ENCODE results near the gene ESPNL. TPM values are rescaled to one million over a fixed set of nuclear protein-coding genes. Genes with fewer than 3 reads are reported as not detected.
A peak's percentile ranks its signal among the peaks of the same experiment; 100 is the strongest.

The ESPNL gene
- total and polyA plus RNA-seq, 9 of the 15 experiments (the other 6 are each of a cell fraction or from before 2014, with no cell fraction given): 0.03 to 0.09 (median 0.05) TPM; not detected in 3

DNA sequence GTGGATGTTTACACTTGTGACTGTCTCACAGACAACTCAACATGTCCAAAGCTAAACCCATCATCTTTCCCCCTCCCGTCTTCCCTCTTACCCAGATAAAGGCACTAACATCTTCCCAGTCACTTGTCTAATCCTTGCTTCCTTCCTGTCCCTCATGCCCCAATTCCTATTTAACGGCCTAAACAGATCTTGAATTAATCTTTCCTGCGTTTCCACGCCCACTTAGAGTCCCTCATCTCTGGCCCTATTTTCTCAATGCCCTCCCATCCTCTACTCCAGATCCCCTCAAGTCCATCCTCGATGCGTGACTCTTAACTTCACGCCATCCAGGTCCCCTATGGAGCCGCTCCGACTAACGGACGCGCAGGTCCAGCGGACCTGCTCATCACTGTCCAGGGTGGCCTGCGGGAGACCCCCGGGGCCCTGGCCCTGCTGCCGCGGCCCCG, 40.0 kb upstream of the ESPNL start (continued):
- no peak for TF ChIP-seq ELF4 (CRISPR knock-in tag; IDR thresholded peaks at IDR 0.05)
- TF ChIP-seq MED1 (CRISPR knock-in tag; IDR thresholded peaks at IDR 0.05; ENCODE audit: borderline replicate concordance): no peak
- no peak for TF ChIP-seq ZNF324 (CRISPR knock-in tag; IDR thresholded peaks at IDR 0.05)
- TF ChIP-seq CBFA2T2 (conservative IDR thresholded peaks at IDR 0.05): no peak
- no peak for TF ChIP-seq RBM17 (IDR thresholded peaks at IDR 0.05; ENCODE audit: borderline replicate concordance, low read depth, low read length)
- no peak for TF ChIP-seq ZNF717 (CRISPR knock-in tag; IDR thresholded peaks at IDR 0.05)
- TF ChIP-seq, protein P1, sequence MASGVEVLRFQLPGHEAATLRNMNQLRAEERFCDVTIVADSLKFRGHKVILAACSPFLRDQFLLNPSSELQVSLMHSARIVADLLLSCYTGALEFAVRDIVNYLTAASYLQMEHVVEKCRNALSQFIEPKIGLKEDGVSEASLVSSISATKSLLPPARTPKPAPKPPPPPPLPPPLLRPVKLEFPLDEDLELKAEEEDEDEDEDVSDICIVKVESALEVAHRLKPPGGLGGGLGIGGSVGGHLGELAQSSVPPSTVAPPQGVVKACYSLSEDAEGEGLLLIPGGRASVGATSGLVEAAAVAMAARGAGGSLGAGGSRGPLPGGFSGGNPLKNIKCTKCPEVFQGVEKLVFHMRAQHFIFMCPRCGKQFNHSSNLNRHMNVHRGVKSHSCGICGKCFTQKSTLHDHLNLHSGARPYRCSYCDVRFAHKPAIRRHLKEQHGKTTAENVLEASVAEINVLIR (CRISPR knock-in tag; IDR thresholded peaks at IDR 0.05): no peak
- no peak for TF ChIP-seq DPF2 (IDR thresholded peaks at IDR 0.05)
- TF ChIP-seq ETV1 (tag; conservative IDR thresholded peaks at IDR 0.05; ENCODE audit: low read depth): 0 out of 2 replicates have a peak, but pooled peaks have one; percentile 4
- peak; percentile 20; the same call in 1 of the 2 replicates for TF ChIP-seq NFIC (IDR thresholded peaks at IDR 0.05)
- TF ChIP-seq ELF1 (tag; IDR thresholded peaks at IDR 0.05): peak; percentile 36; the same call in 1 of the 2 replicates
- no peak for TF ChIP-seq CBX2 (IDR thresholded peaks at IDR 0.05; ENCODE audit: insufficient read depth, low read length, poor library complexity, severe bottlenecking)
- TF ChIP-seq SMARCC2 (IDR thresholded peaks at IDR 0.05; ENCODE audit: low read depth): peak; percentile 40; the same call in 1 of the 2 replicates
- TF ChIP-seq KLF13 (tag; IDR thresholded peaks at IDR 0.05; ENCODE audit: borderline replicate concordance, low read depth): 0 out of 2 replicates have a peak, but pooled peaks have one; percentile 55
- TF ChIP-seq SMARCE1 (IDR thresholded peaks at IDR 0.05): 0 out of 2 replicates have a peak, but pooled peaks have one; percentile 36
- TF ChIP-seq TEAD1 (CRISPR knock-in tag; IDR thresholded peaks at IDR 0.05): no peak
- TF ChIP-seq SUPT5H (IDR thresholded peaks at IDR 0.05): 0 out of 2 replicates have a peak, but pooled peaks have one; percentile 54
- no peak for TF ChIP-seq CHD4 (IDR thresholded peaks at IDR 0.05; ENCODE audit: insufficient read depth, insufficient replicate concordance, low read depth, low read length, poor library complexity, severe bottlenecking)
- no peak for TF ChIP-seq MECOM (CRISPR knock-in tag; IDR thresholded peaks at IDR 0.05)
